Sigmoid colon (tissue), 4 donors: ENCODE measurements around the gene NPIPA1.
"Not testable (repeated sequence)": the region's sequence is repeated elsewhere in the genome, so short reads cannot be mapped to it uniquely, and the experiment has no call there.

Source experiments
- EP300 ChIP-seq, 4 donors: sonication (generic); formaldehyde crosslinking; IDR thresholded peaks; one replicate each; pipeline ENCODE4 v1.6.1; 2017; ENCODE audit warnings: antibody characterized with exemption in 4 of 4
- POLR2A ChIP-seq, 2 donors: fragments of 450-650 bp; IDR thresholded peaks; one replicate each; pipeline ENCODE4 v1.6.1; 2016; ENCODE audit warnings: antibody characterized with exemption in 2 of 2, mild to moderate bottlenecking in 2 of 2, moderate library complexity in 2 of 2
- POLR2AphosphoS5 ChIP-seq, 4 donors: sonication (generic); formaldehyde crosslinking; IDR thresholded peaks; one replicate each; pipeline ENCODE4 v1.6.1; 2017; ENCODE audit warnings: antibody characterized with exemption in 4 of 4
- TF ChIP-seq, protein P1 (sequence below), 4 experiments: fragments of 450-650 bp in 3 of 4; fragments of 200-600 bp in 1 of 4; IDR thresholded peaks; one replicate each; pipeline ENCODE4 v1.5.1; 2016 to 2019; ENCODE audit warnings: antibody characterized with exemption in 4 of 4, mild to moderate bottlenecking in 3 of 4, moderate library complexity in 2 of 4

GRCh38 chr16:14922968-14923367 lies 14.3 kb upstream of the NPIPA1 start:
- TF ChIP-seq, protein P1, sequence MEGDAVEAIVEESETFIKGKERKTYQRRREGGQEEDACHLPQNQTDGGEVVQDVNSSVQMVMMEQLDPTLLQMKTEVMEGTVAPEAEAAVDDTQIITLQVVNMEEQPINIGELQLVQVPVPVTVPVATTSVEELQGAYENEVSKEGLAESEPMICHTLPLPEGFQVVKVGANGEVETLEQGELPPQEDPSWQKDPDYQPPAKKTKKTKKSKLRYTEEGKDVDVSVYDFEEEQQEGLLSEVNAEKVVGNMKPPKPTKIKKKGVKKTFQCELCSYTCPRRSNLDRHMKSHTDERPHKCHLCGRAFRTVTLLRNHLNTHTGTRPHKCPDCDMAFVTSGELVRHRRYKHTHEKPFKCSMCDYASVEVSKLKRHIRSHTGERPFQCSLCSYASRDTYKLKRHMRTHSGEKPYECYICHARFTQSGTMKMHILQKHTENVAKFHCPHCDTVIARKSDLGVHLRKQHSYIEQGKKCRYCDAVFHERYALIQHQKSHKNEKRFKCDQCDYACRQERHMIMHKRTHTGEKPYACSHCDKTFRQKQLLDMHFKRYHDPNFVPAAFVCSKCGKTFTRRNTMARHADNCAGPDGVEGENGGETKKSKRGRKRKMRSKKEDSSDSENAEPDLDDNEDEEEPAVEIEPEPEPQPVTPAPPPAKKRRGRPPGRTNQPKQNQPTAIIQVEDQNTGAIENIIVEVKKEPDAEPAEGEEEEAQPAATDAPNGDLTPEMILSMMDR (IDR thresholded peaks at IDR 0.05), result not testable (repeated sequence)
- TF ChIP-seq EP300, POLR2A, POLR2AphosphoS5 (IDR thresholded peaks at IDR 0.05): not testable (repeated sequence)
